GM19395 (cell line): ENCODE measurements around the gene DDX23.

Experiments used
- ATAC-seq: cut with Tn5 transposase; IDR thresholded peaks from one replicate; pipeline ENCODE4 v1.9.1; 2021; ENCODE audit warnings: mild to moderate bottlenecking, moderate library complexity; ENCODE audit not compliant: unreplicated experiment

Gene DDX23

GRCh38 chr12:48800971-48801370 lies 51.0 kb downstream of the DDX23 start:
- no peak for ATAC-seq

- no peak for ATAC-seq
Measured at GRCh38 chr12:48800457-48800856, 51.5 kb downstream of the DDX23 start.

GRCh38 chr12:48796976-48797375 lies 55.0 kb downstream of the DDX23 start:
- ATAC-seq: no peak

- peak; percentile 65 for ATAC-seq
Measured at GRCh38 chr12:48795550-48796455, 56.2 kb downstream of the DDX23 start.

GRCh38 chr12:48794870-48795269 lies 57.1 kb downstream of the DDX23 start:
- no peak for ATAC-seq

GRCh38 chr12:48793696-48794095 lies 58.3 kb downstream of the DDX23 start:
- ATAC-seq: no peak

- peak; percentile 3 for ATAC-seq
Measured at GRCh38 chr12:48789858-48790326, 62.1 kb downstream of the DDX23 start.

- peak; percentile 68 for ATAC-seq
Measured at GRCh38 chr12:48788854-48789775, 62.8 kb downstream of the DDX23 start, which contains the start of gene ADCY6. ADCY6 (minus strand) TSS chr12:48789089; CDS start chr12:48783434, 5,655 bp downstream.

GRCh38 chr12:48788524-48788853 lies 63.5 kb downstream of the DDX23 start:
- ATAC-seq: no peak

GRCh38 chr12:48787791-48788523 lies 64.0 kb downstream of the DDX23 start:
- no peak for ATAC-seq

- ATAC-seq: no peak
Measured at GRCh38 chr12:48786591-48787544, 65.1 kb downstream of the DDX23 start.

- no peak for ATAC-seq
Measured at GRCh38 chr12:48783432-48783831, 68.5 kb downstream of the DDX23 start.

- no peak for ATAC-seq
Measured at GRCh38 chr12:48782457-48783395, 69.2 kb downstream of the DDX23 start.

- ATAC-seq: no peak
Measured at GRCh38 chr12:48781750-48782456, 70.1 kb downstream of the DDX23 start.

- ATAC-seq: no peak
Measured at GRCh38 chr12:48780381-48781025, 71.5 kb downstream of the DDX23 start.

- ATAC-seq: no peak
Measured at GRCh38 chr12:48779869-48780268, 72.1 kb downstream of the DDX23 start.
